Pancreas (tissue), 10 donors: Measurements from ENCODE around the gene AGPS. TPM values are rescaled to one million over a fixed set of nuclear protein-coding genes. Genes with fewer than 3 reads are reported as not detected.

ENCODE experiments used
- ATAC-seq, 4 donors: fragments of 200-7000 bp; cut with Tn5 transposase; one replicate each; pipeline versions ENCODE4 v1.8.0 to v1.9.1; 2020; ENCODE audit warnings: mild to moderate bottlenecking in 4 of 4, moderate library complexity in 4 of 4
- DNase-seq, 6 donors: peaks; one replicate each; pipeline ENCODE4 v3.0.0-alpha.2; 2020
- FAIRE-seq: peaks from 2 replicates; lab custom pipeline; 2012; peaks lifted over from hg19 to GRCh38; lab: Jason Lieb, UNC
- H3K27ac ChIP-seq, 4 donors: fragments of 200-600 bp; sonication (generic); 1 replicate in 3 of 4; 2 replicates in 1 of 4; pipeline versions ENCODE4 v1.5.0 to v1.8.0; 2020
- H3K27me3 ChIP-seq, 4 donors: fragments of 200-600 bp; one replicate each; pipeline ENCODE4 v1.8.0; 2021
- H3K36me3 ChIP-seq, 3 donors: fragments of 200-600 bp; sonication (generic) in 1 of 3; one replicate each; pipeline versions ENCODE4 v1.5.0 to v1.8.0; 2020 to 2021
- H3K4me1 ChIP-seq, 3 donors: fragments of 200-600 bp; one replicate each; pipeline ENCODE4 v1.8.0; 2021
- H3K4me3 ChIP-seq, 4 donors: fragments of 200-600 bp; sonication (generic) in 2 of 4; one replicate each; pipeline versions ENCODE4 v1.5.0 to v1.8.0; 2020 to 2021
- H3K9me3 ChIP-seq, 4 donors: fragments of 200-600 bp; one replicate each; pipeline ENCODE4 v1.8.0; 2021
- WGBS, 2 donors: extraction: QIAGEN DNeasy Blood & Tissue Kit; methylation state at CpG; one replicate each; pipeline ENCODE4 v1.1.7; 2013; 5-methylcytosine and 5-hydroxymethylcytosine counted together
- intact Hi-C, 3 donors: fragments of 100-400 bp; cut with DNase I; formaldehyde crosslinking; loops; one replicate each; pipeline versions ENCODE4 v1.11.1 to v1.14.2; 2022
- polyA plus RNA-seq, 2 donors: library from polyadenylated mRNA; stranded (reverse); fragments of 200-250 nt; gene quantifications; one replicate each; pipeline ENCODE4 v1.2.3, GENCODE V29; 2013
- total RNA-seq, 6 donors: library from RNA; stranded (reverse); fragmentation: NEBNext Ultra II Directional in 4 of 6; extraction: Animal tissue kit (Norgen Biotek cat#: 25700) in 4 of 6; gene quantifications; one replicate each; pipeline versions ENCODE4 v1.2.1 to v1.2.4, GENCODE V29; 2021 to 2023
- TF ChIP-seq, protein P1 (sequence below), 4 donors: fragments of 200-600 bp; sonication (generic) in 3 of 4; IDR thresholded peaks; one replicate each; pipeline versions ENCODE4 v1.5.0 to v1.8.0; 2021; ENCODE audit warnings: antibody characterized with exemption in 4 of 4
- donor health status: healthy with polysubstance abuse.
- donor health status: DM: no; HTN: no; CAD: no; lungs with moderate emphysema.
- donor health status: DM: no; HTN: no; CAD: no.
- donor health status: control.
- donor health status: control.
- donor health status: Bipolar disorder and iron deficiency.
- donor health status: DM: yes; HTN: yes; CAD: no.
- donor health status: DM: no; HTN: no; CAD: no.
- donor health status: DM: no; HTN: no; CAD: no.
- donor health status: DM: yes; HTN: yes; CAD: no.

Gene AGPS
- total and polyA plus RNA-seq, 8 donors = 3.0 to 47.2 (median 23.2) TPM

GRCh38 chr2:177489719-177490301 is 97.2 kb downstream of the AGPS start:
- intact Hi-C loops = loop anchor here in 1 of 3 donors (10.0 kb wide), 1 partner anchor 115 kb away; no protein-coding TSS in a partner anchor
- FAIRE-seq (peak; percentile 89), ATAC-seq (peak in 3 of 4 donors; percentile 56 to 70 (median 69)), DNase-seq (no peak)
- Histone ChIP-seq H3K27ac (no peak overlapping the region), H3K4me3 (no peak overlapping the region), H3K27me3 (no peaks in the 10 kb centered on the region), H3K4me1 (no peaks in the 10 kb centered on the region), H3K9me3 (no peaks in the 10 kb centered on the region), H3K36me3 (peaks cover 0 to 4% (median 0%) of the 10 kb centered on the region in 3 donors)
- 41 to 50% methylated on average over 2 of the region's 2 CpGs for WGBS, 2 donors
- TF ChIP-seq, protein P1, sequence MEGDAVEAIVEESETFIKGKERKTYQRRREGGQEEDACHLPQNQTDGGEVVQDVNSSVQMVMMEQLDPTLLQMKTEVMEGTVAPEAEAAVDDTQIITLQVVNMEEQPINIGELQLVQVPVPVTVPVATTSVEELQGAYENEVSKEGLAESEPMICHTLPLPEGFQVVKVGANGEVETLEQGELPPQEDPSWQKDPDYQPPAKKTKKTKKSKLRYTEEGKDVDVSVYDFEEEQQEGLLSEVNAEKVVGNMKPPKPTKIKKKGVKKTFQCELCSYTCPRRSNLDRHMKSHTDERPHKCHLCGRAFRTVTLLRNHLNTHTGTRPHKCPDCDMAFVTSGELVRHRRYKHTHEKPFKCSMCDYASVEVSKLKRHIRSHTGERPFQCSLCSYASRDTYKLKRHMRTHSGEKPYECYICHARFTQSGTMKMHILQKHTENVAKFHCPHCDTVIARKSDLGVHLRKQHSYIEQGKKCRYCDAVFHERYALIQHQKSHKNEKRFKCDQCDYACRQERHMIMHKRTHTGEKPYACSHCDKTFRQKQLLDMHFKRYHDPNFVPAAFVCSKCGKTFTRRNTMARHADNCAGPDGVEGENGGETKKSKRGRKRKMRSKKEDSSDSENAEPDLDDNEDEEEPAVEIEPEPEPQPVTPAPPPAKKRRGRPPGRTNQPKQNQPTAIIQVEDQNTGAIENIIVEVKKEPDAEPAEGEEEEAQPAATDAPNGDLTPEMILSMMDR (IDR thresholded peaks at IDR 0.05) = peak in 2 of 4 donors; percentile 22 to 42

GRCh38 chr2:177495945-177496344 is 103.4 kb downstream of the AGPS start:
- intact Hi-C loops = loop anchor here in 1 of 3 donors (10.0 kb wide), 1 partner anchor 109 kb away; no protein-coding TSS in a partner anchor

DNA sequence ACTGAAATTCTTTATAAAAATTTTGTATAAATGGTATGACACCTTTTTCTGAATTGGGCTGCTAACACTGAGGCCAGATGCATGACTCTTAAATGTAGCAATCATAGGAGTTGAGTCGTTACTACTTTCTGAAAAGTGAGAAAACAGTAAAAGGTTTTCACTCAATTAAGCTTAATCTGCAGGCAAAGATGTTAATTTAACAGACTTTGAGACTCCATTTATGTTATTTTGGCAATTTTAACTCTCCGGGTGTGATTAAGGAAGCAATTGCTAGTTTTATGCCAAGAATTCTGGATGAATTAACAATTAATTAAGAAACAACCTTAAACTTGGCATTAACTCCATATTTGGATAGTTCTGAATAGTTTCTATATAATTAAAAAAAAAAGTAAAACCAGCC is 104.3 kb downstream of the AGPS start:
- no peak for ATAC-seq

More at GRCh38 chr2:177495945-177496344, 103.4 kb downstream of the AGPS start:
- FAIRE-seq = no peak
- H3K4me1 ChIP-seq = no peaks in the 10 kb centered on the region
- peaks cover 0 to 4% (median 0%) of the 10 kb centered on the region in 3 donors for H3K36me3 ChIP-seq
- ATAC-seq = no peak
- TF ChIP-seq, protein P1 (IDR thresholded peaks at IDR 0.05) = no peak
- H3K27ac ChIP-seq = no peak overlapping the region
- DNase-seq = no peak
- no peaks in the 10 kb centered on the region for H3K9me3 ChIP-seq
- H3K4me3 ChIP-seq = no peak overlapping the region
- no peaks in the 10 kb centered on the region for H3K27me3 ChIP-seq
- 88 to 89% methylated on average over 2 of the region's 2 CpGs for WGBS, 2 donors

DNA sequence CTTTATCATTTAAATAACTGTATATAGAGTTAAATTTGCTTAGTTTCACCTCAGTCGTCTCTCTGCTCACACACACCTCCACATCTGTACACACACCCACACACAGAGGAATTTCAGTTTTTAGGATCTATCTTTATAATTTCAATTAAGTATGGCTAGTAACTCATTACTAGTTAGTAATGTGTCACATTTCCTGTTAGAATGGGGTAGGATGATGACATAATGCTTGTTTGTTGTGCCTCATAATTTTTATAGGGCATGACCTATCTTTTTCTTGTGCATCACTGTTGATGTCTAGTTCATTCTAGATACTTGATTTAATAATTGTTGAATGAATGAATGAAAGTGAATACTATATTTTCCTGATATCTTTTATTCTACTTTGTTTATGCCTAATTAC is 108.6 kb downstream of the AGPS start:
- intact Hi-C loops = no loop called here
- Histone ChIP-seq H3K4me1 (no peaks in the 10 kb centered on the region), H3K36me3 (no peaks in the 10 kb centered on the region), H3K9me3 (no peaks in the 10 kb centered on the region), H3K4me3 (no peak overlapping the region), H3K27ac (no peak overlapping the region), H3K27me3 (no peaks in the 10 kb centered on the region)
- ATAC-seq (no peak), DNase-seq (no peak), FAIRE-seq (no peak)
- TF ChIP-seq, protein P1 (IDR thresholded peaks at IDR 0.05) = no peak
- WGBS, 2 donors = 63 to 66% methylated on average over 1 of the region's 1 CpG

More for the DNA sequence above, 104.3 kb downstream of the AGPS start:
- no peak for FAIRE-seq
- no peak overlapping the region for H3K4me3 ChIP-seq
- 77% methylated on average over 2 of the region's 2 CpGs for WGBS, 2 donors
- no peaks in the 10 kb centered on the region for H3K27me3 ChIP-seq
- DNase-seq = no peak
- intact Hi-C loops = loop anchor here in 1 of 3 donors (10.0 kb wide), 1 partner anchor 108 kb away; no protein-coding TSS in a partner anchor
- H3K9me3 ChIP-seq = no peaks in the 10 kb centered on the region
- peaks cover 0 to 4% (median 0%) of the 10 kb centered on the region in 3 donors for H3K36me3 ChIP-seq
- no peaks in the 10 kb centered on the region for H3K4me1 ChIP-seq
- no peak overlapping the region for H3K27ac ChIP-seq
- TF ChIP-seq, protein P1 (IDR thresholded peaks at IDR 0.05) = no peak

GRCh38 chr2:177506505-177506904 is 113.9 kb downstream of the AGPS start:
- H3K4me3 ChIP-seq = no peak overlapping the region
- FAIRE-seq = peak; percentile 5

More at GRCh38 chr2:177506505-177506904, 113.9 kb downstream of the AGPS start:
- TF ChIP-seq, protein P1 (IDR thresholded peaks at IDR 0.05) = no peak
- H3K9me3 ChIP-seq = no peaks in the 10 kb centered on the region
- no peak overlapping the region for H3K27ac ChIP-seq
- DNase-seq (no peak), ATAC-seq (no peak)
- intact Hi-C loops = no loop called here
- H3K4me1 ChIP-seq = no peaks in the 10 kb centered on the region
- no peaks in the 10 kb centered on the region for H3K27me3 ChIP-seq
- H3K36me3 ChIP-seq = no peaks in the 10 kb centered on the region
